Common myeloid progenitor, CD34-positive (primary cell): ENCODE results near the gene NCOA3.

Experiments used
- CTCF ChIA-PET: fragments of 350-600 bp; sonication (Branson Sonifier 250); formaldehyde crosslinking; loops from one replicate; lab custom pipeline; 2021; ENCODE audit warnings: antibody characterized with exemption; lab: Charles Lee
- POLR2A ChIA-PET: fragments of 350-600 bp; sonication (Branson Sonifier 250); formaldehyde crosslinking; loops from one replicate; lab custom pipeline; 2021; ENCODE audit warnings: antibody characterized with exemption; lab: Charles Lee
- DNase-seq, 3 donors: peaks; one replicate each; pipeline versions ENCODE4 v3.0.0 to v3.0.0-alpha.2; 2013
- H3K27ac ChIP-seq, 2 experiments: 1 replicate in 1 of 2; 2 replicates in 1 of 2; pipeline ENCODE4 v1.7.0; 2013; ENCODE audit warnings: inconsistent platforms in 2 of 2, low read length in 2 of 2, mild to moderate bottlenecking in 2 of 2, low read depth in 1 of 2, moderate library complexity in 1 of 2; ENCODE audit not compliant: severe bottlenecking in 2 of 2, insufficient read depth in 1 of 2, poor library complexity in 1 of 2
- H3K27me3 ChIP-seq, 5 experiments: replicated peaks in 2 of 5; 1 replicate in 3 of 5; 2 replicates in 2 of 5; pipeline versions ENCODE4 v1.6.1 to v1.7.0; 2013; ENCODE audit warnings: low read length in 4 of 5, mild to moderate bottlenecking in 2 of 5, moderate library complexity in 2 of 5, inconsistent platforms in 1 of 5; ENCODE audit not compliant: insufficient read depth in 5 of 5, control insufficient read depth in 4 of 5
- H3K36me3 ChIP-seq, 4 experiments: 1 replicate in 2 of 4; 2 replicates in 2 of 4; pipeline versions ENCODE4 v1.6.1 to v1.7.0; 2013; ENCODE audit warnings: low read length in 3 of 4, control low read depth in 1 of 4, mild to moderate bottlenecking in 1 of 4; ENCODE audit not compliant: control insufficient read depth in 4 of 4, insufficient read depth in 4 of 4
- H3K4me1 ChIP-seq, 4 experiments: 1 replicate in 3 of 4; 2 replicates in 1 of 4; pipeline versions ENCODE4 v1.6.1 to v1.7.1; 2013; ENCODE audit warnings: low read length in 3 of 4, mild to moderate bottlenecking in 3 of 4, control low read depth in 1 of 4, inconsistent platforms in 1 of 4, moderate library complexity in 1 of 4; ENCODE audit not compliant: control insufficient read depth in 4 of 4, insufficient read depth in 4 of 4; ENCODE audit errors: control extremely low read depth in 1 of 4
- H3K4me3 ChIP-seq, 7 experiments: 1 replicate in 4 of 7; 2 replicates in 3 of 7; pipeline versions ENCODE4 v1.5.1 to v1.7.0; 2013; ENCODE audit warnings: mild to moderate bottlenecking in 7 of 7, low read length in 6 of 7, moderate library complexity in 6 of 7, inconsistent platforms in 2 of 7, low read depth in 2 of 7, control low read depth in 1 of 7; ENCODE audit not compliant: insufficient read depth in 4 of 7, control insufficient read depth in 1 of 7; ENCODE audit errors: extremely low read depth in 1 of 7
- H3K9me3 ChIP-seq, 5 experiments: 1 replicate in 4 of 5; 2 replicates in 1 of 5; pipeline versions ENCODE4 v1.6.1 to v1.7.1; 2013; ENCODE audit warnings: low read length in 4 of 5, mild to moderate bottlenecking in 2 of 5, inconsistent platforms in 1 of 5, low read depth in 1 of 5, moderate library complexity in 1 of 5; ENCODE audit not compliant: control insufficient read depth in 4 of 5, insufficient read depth in 2 of 5; ENCODE audit errors: control extremely low read depth in 1 of 5
- WGBS: methylation state at CpG from one replicate; pipeline ENCODE4 v1.1.5; 2013; ENCODE audit not compliant: insufficient coverage; 5-methylcytosine and 5-hydroxymethylcytosine counted together

Gene NCOA3

DNA sequence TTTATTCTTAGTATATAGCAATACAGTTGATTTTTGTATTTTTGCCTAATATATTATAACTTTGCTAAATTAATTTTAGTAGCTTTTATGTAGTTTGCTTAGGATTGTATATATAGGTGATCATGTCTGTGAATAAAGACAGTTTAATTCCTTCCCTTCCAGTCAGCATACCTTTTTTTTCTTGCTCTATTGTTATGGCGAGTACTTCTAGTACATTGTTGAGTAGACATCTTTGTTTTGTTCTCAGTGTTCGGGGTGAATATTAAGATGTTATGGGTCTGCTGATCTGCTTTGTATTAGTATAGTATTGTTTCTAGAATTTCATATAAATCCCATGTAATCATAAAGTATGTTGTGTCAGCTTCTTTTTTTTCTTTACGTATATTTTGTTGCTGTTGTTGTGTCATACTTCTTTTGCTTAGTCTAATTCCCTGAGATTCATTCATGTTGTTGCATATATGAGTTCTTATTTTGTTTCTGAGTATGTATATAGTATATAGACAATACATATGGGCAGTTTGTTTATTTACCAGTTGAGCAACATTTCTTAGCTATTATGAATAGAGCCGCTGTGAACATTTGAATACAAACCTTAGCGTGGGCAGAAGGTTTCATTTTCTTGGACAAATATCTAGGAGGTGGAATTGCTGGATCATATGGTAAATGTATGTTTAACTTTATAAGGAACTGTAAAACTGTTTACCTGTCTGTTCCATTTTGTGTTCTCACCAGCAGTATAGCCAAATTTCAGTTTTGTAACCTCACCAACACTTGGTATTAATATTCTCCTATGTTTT is 25.5 kb downstream of the NCOA3 start:
- POLR2A ChIA-PET = no interaction called here
- WGBS = 100% methylated on average over 2 of the region's 5 CpGs
- H3K36me3 ChIP-seq = peaks cover 0 to 4% (median 1%) of the 10 kb centered on the region in 4 experiments

DNA sequence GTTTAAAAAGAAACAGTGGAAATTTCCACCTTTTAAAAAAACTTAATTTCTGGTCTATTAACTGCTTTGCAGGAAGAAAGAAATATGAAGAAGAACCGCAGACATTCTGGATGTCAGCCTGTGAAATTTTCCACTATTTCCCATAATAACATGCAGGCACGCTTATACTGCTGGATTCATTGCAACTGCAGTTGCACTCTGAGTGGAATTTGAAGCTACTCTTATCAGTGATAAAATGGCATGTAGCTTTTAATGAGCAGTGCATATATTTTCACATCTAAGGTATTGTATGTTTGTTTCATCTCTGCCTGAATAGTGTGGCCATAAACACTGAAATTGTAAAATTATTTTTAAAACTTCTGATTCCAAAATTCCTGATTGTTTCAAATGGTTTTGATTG is 28.2 kb downstream of the NCOA3 start:
- Histone ChIP-seq H3K4me3 (no peak overlapping the region), H3K27ac (no peak overlapping the region), H3K36me3 (peaks cover 0 to 4% (median 1%) of the 10 kb centered on the region in 4 experiments), H3K27me3 (no peaks in the 10 kb centered on the region), H3K4me1 (peaks cover 0 to 3% (median 0%) of the 10 kb centered on the region in 4 experiments), H3K9me3 (no peaks in the 10 kb centered on the region)
- no peak for DNase-seq
- CTCF ChIA-PET = interaction anchor here (0.9 to 1.9 kb wide), 3 partner anchors 9 to 24 kb away, joined by 3 to 5 read pairs (median 3); no protein-coding TSS in a partner anchor
- WGBS = 83% methylated on average over 1 of the region's 2 CpGs
- POLR2A ChIA-PET = no interaction called here

More for the DNA sequence above, 25.5 kb downstream of the NCOA3 start:
- CTCF ChIA-PET = interaction anchor here (1.1 to 2.2 kb wide), 5 partner anchors 9 to 143 kb away, joined by 3 to 5 read pairs (median 4); no protein-coding TSS in a partner anchor
- Histone ChIP-seq H3K27me3 (no peaks in the 10 kb centered on the region), H3K4me3 (no peak overlapping the region), H3K9me3 (peaks cover 0 to 10% (median 0%) of the 10 kb centered on the region in 5 experiments), H3K27ac (no peak overlapping the region), H3K4me1 (peaks cover 3 to 18% (median 12%) of the 10 kb centered on the region in 4 experiments)
- no peak for DNase-seq

DNA sequence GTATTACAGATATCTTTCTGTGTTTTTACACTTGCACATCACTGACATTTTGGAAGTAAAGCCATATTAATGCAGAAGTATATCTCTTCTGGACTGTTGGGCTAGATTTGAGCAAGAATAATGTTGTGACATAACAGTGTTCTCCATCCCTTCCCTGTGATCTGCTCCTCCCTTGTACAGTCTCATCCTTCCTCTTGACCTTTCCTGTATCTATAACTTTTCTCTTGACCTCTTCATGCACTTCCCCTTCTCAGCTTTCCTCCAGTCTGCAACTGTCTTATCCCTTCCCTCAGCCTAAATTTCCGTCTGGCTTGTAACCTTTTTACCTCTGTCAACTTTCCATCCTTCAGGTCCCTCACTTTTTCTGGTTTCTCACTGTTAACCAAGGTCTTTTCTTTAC is 29.8 kb downstream of the NCOA3 start:
- CTCF ChIA-PET = no interaction called here
- no peak overlapping the region for H3K4me3 ChIP-seq
- POLR2A ChIA-PET = interaction anchor here (0.6 kb wide), 1 partner anchor 177 kb away, joined by 4 read pairs; no protein-coding TSS in a partner anchor
- H3K27ac ChIP-seq = no peak overlapping the region
- DNase-seq = no peak
- H3K27me3 ChIP-seq = no peaks in the 10 kb centered on the region
- H3K9me3 ChIP-seq = no peaks in the 10 kb centered on the region
- peaks cover 0 to 3% (median 0%) of the 10 kb centered on the region in 4 experiments for H3K4me1 ChIP-seq
- WGBS = 71% methylated on average over 1 of the region's 1 CpG
- H3K36me3 ChIP-seq = peaks cover 0 to 6% (median 1%) of the 10 kb centered on the region in 4 experiments

GRCh38 chr20:47532002-47532401 is 30.3 kb downstream of the NCOA3 start:
- ChIA-PET CTCF (no interaction called here), POLR2A (no interaction called here)
- 89% methylated on average over 1 of the region's 3 CpGs for WGBS
- Histone ChIP-seq H3K4me1 (peaks cover 0 to 3% (median 0%) of the 10 kb centered on the region in 4 experiments), H3K4me3 (no peak overlapping the region), H3K27me3 (no peaks in the 10 kb centered on the region), H3K27ac (no peak overlapping the region), H3K9me3 (no peaks in the 10 kb centered on the region), H3K36me3 (peaks cover 0 to 6% (median 1%) of the 10 kb centered on the region in 4 experiments)
- DNase-seq = no peak

DNA sequence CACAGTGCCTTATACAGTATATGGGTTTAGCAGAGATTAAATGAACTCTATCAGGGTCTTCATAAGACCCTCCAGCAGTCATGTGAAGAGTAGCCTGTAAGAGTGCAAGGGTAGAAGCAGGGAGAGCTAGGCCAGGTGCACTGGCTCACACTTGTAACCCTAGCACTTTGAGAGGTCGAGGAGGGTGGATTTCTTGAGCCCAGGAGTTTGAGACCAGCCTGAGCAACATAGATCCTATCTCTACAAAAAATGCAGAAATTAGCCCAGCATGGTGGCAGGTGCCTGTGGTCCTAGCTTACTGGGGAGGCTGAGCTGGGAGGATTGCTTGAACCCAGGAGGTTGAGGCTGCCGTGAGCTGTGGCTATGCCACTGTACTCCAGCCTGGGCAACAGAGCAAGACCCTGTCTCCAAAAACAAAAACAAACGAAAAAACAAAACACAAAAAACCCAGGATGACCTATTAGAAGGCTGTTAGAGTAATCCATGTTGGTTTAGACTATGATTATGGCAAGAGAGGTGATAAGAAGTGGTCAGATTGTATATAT is 31.9 kb downstream of the NCOA3 start:
- Histone ChIP-seq H3K4me3 (no peak overlapping the region), H3K27me3 (no peaks in the 10 kb centered on the region), H3K4me1 (peaks cover 0 to 3% (median 0%) of the 10 kb centered on the region in 4 experiments), H3K27ac (no peak overlapping the region), H3K36me3 (peaks cover 0 to 4% (median 1%) of the 10 kb centered on the region in 4 experiments), H3K9me3 (no peaks in the 10 kb centered on the region)
- ChIA-PET CTCF (interaction anchor here (0.8 kb wide), 1 partner anchor 12 kb away, joined by 3 read pairs; no protein-coding TSS in a partner anchor), POLR2A (interaction anchor here (0.6 kb wide), 1 partner anchor 177 kb away, joined by 4 read pairs; the partner anchor contains the start of gene ZMYND8)
- WGBS = no CpG with 5 or more reads among the region's 3 CpGs
- DNase-seq = no peak

- ChIA-PET POLR2A (no interaction called here), CTCF (no interaction called here)
- Histone ChIP-seq H3K9me3 (no peaks in the 10 kb centered on the region), H3K27me3 (no peaks in the 10 kb centered on the region), H3K4me1 (peaks cover 0 to 3% (median 0%) of the 10 kb centered on the region in 4 experiments), H3K27ac (no peak overlapping the region), H3K36me3 (peaks cover 0 to 4% (median 1%) of the 10 kb centered on the region in 4 experiments), H3K4me3 (no peak overlapping the region)
- WGBS = no CpG with 5 or more reads among the region's 5 CpGs
- DNase-seq = no peak
Measured at GRCh38 chr20:47534405-47534804, 32.7 kb downstream of the NCOA3 start.
